Dermis blood vessel endothelial cell (primary cell): ENCODE data around the gene THBS1. TPM values are rescaled to one million over a fixed set of nuclear protein-coding genes. Genes with fewer than 3 reads are reported as not detected.
A peak's percentile ranks its signal among the peaks of the same experiment; 100 is the strongest.

ENCODE experiments used
- DNase-seq: peaks from one replicate; pipeline ENCODE4 v3.0.0; 2010
- total RNA-seq: library from RNA; depleted of rRNA; stranded (reverse); fragments of >200 nt; gene quantifications from 2 replicates; pipeline ENCODE4 v1.2.3, GENCODE V29; 2014

THBS1 gene
- total RNA-seq, 1 donor from 2014 or later: 7,970 TPM

- DNase-seq: no peak
These were observed 27.6 kb downstream of the THBS1 start for GRCh38 chr15:39608185-39609139.

DNA sequence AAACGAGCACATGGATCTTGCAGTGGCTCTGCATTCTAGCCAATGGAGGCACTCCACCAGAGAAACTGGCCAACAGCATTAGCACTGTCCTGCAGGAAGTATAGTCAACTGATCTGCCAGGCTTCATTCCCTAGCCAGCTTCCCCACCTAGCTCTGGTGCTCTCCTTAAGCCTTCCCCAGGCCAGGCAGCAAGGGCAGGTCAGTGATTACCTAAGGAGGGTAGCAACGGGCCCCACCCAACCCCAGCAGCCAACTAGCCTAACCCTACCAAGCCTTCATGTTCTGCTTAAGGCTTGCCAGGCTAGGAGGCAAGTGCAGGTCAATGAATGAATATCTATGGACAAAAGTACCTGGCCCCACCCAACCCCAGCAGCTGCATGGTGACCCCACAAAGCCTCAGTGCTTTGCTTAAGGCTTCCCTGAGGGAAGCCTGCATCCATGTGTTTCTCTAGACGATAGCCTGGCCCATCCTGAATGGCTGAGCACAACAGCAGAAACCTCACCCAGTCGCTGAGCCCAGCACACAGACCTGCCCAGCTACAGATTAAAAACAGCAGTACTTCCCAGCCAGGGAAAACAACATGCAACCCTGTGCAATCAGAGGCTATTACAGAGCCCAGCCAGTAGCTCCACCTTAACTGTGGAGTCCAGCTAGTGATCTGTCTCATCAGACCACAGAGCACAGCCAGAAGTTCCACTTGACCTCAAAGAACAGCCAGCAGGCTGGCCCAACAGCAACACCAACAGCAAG is 28.5 kb downstream of the THBS1 start:
- no peak for DNase-seq

DNA sequence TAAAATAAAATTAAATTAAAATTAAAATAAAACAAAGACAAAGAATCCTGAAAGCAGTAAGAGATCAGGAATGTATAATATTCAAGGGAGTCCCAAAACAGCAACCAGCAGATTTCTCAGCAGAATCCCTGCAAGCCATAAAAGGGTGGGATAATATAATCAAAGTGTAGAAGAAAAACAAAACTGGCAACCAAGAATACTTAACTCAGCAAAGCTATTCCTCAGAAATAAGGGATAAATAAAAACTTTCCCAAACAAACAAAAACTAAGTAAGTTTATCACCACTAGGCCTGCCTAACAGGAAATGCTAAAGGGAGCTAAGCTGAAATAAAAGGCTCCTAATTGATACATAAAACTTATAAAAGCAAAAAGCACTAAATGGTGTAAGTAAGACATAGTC is 29.8 kb downstream of the THBS1 start:
- no peak for DNase-seq

- no peak for DNase-seq
These were observed 32.4 kb downstream of the THBS1 start for GRCh38 chr15:39613271-39613670.

DNA sequence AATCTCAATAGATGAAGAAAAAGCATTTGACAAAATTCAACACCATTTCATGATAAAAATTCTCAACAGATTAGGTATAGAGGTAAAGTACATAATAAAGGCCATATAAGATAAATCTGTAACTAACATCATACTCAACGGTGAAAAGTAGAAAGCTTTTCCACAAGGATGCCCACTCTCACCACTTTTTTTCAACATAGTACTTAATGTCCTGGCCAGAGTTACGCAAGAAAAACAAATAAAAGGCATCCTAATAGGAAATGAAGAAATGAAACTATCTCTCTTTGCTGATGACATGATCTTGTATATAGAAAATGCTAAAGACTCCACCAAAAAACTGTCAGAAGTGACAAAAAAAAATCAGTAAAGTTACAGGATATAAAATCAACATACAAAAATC is 33.0 kb downstream of the THBS1 start:
- DNase-seq: no peak

DNA sequence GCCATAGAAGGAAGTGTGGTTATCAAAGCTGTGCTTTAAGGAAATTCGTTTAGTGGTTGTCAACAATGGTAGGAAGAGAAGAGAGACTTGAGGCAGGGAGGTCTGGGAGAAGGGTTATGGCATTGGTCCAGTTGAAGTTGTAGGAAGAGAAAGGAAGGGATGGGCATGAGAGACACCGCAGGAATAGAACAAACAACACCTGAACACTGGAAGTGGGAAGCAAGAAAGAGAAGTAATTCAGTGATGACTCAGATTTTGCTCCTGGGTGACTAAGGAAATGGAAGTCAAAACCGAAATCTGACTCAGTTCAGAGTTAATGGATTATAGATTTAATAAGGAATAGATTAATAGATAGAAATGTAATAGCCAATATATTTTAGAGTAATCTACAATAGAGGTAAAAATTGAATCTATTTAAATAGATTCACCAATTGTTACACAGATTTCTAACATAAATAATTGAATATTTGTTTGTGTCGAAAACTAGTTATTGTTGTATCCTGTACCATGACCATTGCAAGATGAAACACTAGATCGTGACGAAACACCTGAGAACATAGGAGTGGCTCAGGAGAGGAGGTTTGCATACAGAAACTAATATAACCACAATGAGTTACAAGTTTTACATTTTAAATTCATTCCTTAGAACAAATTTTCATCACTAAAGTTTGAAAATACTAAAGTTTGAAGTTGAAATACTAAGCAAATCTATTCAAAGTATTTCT is 36.0 kb downstream of the THBS1 start:
- peak; percentile 56 for DNase-seq

DNA sequence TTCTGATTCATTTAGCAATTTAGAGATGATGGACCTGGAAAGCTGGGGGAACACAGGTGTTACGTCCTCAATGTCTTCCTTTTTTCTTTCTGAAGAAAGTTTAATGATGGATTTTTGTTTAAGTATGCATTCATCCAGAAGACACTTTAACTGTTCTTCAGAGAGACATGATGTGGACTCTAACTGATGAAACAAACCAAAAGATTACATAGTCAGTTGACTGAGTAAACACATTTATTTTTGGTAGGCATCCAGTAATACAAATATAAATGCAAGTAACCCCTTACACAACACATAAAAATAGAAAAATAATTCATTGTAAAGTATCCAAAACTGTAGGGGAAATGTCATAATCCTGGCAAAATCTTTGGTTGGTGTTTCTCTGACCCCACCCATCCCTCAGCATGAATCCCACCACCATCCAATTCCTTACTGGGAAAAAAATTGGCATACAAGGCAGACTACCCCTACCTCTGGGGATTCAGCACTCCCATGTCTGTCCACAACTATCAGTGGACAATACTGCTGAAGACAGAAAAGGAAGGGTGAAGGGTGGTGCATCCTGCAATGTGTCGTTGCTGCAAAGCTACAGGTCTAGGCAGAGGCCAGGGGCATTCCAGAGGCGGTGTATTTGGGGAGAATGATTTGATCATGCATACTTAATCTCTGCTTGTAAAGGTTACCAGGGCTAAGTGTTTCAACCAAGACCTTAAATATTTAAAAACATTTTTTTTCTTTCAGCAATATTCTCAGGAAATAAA is 37.4 kb downstream of the THBS1 start:
- DNase-seq: no peak

GRCh38 chr15:39621210-39621609 is 40.3 kb downstream of the THBS1 start:
- DNase-seq: peak; percentile 80

DNA sequence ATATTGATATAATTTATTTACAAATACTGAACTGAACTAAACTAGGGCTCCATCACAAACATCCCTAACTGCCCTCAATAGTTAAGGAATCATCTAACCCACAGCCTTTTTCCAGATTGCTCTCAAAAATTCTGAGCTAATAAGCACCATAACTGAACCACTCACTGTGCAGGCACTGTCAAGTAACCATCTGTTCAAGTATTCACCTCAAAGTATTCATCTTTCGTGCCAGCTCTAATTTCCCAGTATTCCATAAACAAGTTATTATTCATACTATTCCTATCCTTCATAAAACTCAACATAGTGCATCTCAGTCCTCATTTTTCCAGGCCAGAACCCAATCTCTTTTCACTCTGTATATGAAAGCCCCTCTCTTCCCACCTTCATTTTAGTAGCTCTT is 41.1 kb downstream of the THBS1 start:
- DNase-seq: no peak

DNA sequence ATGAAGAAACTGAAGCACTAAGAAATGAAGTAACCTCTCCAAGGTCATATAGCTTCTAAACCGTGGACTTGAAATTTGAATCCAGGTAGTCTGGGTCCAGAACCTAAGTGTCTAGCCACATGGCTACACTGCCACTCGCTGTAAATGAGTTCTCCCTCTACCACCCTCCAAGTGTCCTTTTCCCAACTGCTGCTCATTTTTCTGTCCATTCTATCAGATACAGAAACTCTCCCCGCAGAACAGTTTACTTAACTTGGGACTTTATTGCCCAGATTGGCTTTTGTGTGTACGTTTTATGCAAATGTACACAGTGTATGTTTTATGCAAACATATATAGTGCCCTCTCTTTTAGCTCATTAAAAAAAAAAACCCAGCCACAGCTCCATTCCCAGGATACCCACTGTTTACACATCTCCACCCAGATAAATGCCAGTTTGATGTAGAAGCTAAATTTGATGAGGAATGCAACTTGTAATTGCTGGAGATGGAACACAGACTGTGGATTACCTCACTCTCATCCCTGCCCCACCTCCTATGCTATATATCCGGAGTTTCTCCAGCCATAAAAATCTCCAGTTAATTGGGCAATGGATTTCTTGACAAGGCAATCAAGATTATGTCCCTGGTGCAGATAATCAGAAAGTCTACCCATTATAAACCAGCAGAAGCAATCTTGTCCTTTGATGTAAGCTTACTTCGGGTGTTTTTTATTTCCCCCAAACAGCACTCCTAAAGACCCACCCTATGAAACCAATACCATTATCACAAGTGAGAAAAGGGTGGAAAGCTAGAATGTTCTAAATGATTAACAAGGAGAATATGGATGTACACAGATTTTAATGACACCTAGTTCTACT is 42.0 kb downstream of the THBS1 start:
- no peak for DNase-seq

- DNase-seq: no peak
These were observed 42.7 kb downstream of the THBS1 start for GRCh38 chr15:39623529-39623931.

DNA sequence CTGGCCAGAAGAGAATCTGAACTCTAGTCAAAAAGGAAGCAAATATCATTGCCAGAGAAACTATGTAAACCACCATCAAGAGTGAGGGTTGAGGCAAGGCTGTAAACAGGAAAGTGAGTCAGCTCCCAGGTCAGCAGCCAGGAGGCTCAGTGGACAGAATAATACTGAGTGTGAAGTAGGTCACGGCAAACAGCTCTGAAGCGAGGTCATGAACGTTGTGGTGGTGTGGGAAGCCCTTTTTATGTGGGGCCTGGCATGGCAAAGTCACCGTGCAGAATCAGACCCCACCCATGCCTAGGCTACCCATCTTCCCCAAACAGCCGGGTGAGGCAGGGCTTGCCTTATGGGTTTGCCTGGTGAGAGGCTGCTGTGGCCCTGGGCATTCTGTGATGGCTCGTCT is 43.9 kb downstream of the THBS1 start:
- peak; percentile 98 for DNase-seq

GRCh38 chr15:39625451-39625850 is 44.6 kb downstream of the THBS1 start:
- DNase-seq: peak; percentile 36

DNA sequence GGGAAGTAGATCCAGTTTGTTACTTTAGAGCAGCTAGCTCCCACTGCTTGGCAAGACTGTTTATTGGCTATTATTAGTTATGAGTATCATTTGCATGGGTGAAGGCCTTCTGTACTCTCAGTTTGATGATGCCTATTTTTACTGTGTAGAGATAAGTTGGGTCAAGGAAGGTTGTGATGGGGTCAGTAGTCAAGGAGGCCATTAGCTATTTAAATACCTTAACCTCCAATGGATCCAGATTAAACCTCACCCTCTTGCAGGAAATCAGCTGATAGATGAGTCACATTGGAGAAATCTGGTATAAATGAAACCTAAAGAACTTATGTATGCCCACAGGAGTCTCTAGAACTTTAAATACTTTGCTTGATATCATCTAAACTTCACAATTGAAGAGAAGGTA is 45.0 kb downstream of the THBS1 start:
- DNase-seq: peak; percentile 46

- no peak for DNase-seq
These were observed 46.7 kb downstream of the THBS1 start for GRCh38 chr15:39627451-39628143.

DNA sequence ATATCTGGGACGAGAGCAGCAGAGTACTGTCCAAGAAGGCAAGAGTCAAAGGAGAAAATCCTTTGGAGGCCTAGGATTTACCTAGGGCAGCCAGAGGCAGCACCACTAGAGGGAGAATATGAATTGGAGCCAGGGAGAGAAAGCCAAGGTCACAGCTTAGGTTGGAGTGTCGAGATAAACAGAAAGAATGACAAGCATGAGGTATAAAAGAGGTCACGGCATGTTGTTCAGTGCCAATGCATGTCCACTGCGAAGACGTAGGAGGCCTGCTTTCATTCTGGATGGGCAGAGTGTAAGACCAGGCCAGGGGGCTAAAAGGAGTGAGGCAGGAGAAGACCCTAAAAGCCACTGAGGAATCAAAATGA is 47.2 kb downstream of the THBS1 start:
- peak; percentile 30 for DNase-seq

DNA sequence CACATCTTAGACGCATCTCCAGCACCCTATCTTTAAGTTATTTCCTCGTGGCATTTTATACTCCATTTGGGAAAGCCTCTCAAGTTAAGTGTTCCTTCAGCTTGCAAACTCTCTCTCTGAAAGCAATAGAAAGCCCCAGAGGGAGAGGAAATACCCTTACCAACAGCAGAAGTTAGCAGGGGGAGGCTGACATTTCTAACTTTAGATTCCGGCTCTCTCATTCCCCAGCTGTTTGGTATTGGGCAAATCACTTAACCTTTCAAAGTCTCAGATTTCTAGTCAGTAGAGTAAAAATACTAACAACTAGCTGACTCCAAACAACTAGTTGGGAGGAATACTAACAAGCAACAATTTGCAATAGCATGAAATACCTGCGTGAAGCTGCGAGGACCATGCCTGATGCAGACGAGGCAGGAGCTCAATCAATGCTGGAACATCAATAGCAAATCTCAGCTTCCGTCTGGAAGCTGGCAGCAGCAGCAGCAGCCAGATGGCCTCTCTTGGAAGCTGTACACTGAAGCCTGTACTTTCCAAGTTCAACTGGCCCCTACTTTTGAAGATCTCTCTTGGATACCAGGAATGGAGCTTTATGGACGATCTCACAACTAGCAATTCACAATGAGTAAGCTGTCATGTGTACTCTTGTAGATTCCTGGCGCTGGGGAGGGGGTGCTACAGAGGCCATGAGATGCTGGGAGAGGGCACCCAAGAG is 47.8 kb downstream of the THBS1 start:
- DNase-seq: peak; percentile 25

DNA sequence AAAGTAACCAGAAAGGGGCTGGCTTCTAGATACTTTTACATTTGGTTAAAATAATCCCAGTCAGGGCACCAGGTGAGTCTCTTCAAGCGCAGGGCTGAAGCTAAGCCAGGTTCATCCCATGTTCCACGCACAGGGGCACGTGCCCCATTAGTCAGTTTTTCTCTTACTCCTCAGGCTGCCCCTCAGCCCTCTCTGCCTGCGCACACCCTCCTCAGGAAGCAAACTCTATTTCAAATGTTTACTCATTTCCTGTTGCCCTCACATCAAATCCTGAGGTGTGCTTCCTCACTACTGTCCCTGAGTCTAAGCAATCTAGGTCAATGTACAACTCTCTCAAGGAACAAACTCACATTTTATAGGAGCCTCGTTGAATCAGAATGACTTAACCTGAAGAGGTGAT is 48.5 kb downstream of the THBS1 start:
- DNase-seq: peak; percentile 91

DNA sequence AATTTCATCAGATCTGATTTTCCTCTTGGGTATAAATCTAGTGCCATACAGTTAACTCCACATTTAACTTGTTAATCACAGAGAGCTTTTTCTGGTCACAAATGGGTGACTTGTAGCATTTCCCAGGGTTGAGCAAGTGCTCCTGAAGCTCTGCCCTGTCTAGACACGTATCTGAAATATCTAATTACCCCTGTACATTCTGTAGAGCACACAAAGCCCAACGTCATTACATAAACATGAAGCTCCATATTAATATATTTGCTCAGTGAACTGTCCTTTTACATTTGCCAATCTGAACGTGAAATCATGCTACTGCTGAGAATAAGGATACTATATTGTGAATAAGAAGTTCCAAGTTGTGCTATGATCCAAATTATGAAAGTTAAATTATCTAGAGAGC is 49.0 kb downstream of the THBS1 start:
- DNase-seq: no peak

GRCh38 chr15:39631357-39631756 is 50.5 kb downstream of the THBS1 start:
- no peak for DNase-seq
